AG10803 (cell line): Measurements from ENCODE around the gene GAL3ST2.
"Not testable (repeated sequence)": the region's sequence is repeated elsewhere in the genome, so short reads cannot be mapped to it uniquely, and the experiment has no call there.

ENCODE experiments used
- DNase-seq: peaks from one replicate; pipeline ENCODE4 v3.0.0; 2010; ENCODE audit warnings: low read depth
- H3K4me3 ChIP-seq: 2 replicates; pipeline ENCODE4 v1.5.1; 2011; ENCODE audit warnings: mild to moderate bottlenecking, low read length, control low read depth
- TF ChIP-seq, protein P1 (sequence below): conservative IDR thresholded peaks from 2 replicates; pipeline ENCODE4 v1.5.1; 2011; ENCODE audit warnings: mild to moderate bottlenecking, low read length, control low read depth, inconsistent platforms

GAL3ST2 gene

DNA sequence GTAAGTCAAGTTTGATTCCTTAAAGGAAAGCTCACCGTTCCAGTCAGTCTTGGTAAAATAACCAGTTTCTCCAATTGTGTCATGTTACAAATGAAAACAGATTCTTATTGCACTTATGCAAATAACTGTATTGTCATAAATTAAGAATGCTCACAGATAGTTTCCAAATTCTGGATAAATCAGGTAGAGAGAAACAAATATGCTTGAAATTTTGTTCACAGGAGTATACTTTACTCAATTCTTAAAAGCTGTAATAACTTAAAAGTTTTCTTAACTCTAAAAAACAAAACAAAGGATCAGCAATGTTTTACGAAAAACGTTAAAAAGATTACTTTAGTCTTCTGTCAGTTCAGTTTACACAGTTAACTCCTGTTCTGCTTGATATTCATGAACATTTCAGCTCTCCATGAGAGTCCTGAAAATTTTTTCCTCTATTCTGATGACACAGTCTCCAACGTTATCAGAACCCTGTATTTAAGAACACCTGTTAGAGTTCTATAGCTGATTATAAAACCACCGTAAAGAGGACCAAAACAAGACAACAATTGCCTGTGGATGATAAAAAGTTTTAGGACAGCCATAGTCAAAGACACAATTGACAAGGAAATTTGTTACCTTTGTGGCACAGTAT lies 4.4 kb downstream of the GAL3ST2 start:
- no peak for DNase-seq
- TF ChIP-seq, protein P1, sequence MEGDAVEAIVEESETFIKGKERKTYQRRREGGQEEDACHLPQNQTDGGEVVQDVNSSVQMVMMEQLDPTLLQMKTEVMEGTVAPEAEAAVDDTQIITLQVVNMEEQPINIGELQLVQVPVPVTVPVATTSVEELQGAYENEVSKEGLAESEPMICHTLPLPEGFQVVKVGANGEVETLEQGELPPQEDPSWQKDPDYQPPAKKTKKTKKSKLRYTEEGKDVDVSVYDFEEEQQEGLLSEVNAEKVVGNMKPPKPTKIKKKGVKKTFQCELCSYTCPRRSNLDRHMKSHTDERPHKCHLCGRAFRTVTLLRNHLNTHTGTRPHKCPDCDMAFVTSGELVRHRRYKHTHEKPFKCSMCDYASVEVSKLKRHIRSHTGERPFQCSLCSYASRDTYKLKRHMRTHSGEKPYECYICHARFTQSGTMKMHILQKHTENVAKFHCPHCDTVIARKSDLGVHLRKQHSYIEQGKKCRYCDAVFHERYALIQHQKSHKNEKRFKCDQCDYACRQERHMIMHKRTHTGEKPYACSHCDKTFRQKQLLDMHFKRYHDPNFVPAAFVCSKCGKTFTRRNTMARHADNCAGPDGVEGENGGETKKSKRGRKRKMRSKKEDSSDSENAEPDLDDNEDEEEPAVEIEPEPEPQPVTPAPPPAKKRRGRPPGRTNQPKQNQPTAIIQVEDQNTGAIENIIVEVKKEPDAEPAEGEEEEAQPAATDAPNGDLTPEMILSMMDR: no peak
- H3K4me3 ChIP-seq: no peak overlapping the region

DNA sequence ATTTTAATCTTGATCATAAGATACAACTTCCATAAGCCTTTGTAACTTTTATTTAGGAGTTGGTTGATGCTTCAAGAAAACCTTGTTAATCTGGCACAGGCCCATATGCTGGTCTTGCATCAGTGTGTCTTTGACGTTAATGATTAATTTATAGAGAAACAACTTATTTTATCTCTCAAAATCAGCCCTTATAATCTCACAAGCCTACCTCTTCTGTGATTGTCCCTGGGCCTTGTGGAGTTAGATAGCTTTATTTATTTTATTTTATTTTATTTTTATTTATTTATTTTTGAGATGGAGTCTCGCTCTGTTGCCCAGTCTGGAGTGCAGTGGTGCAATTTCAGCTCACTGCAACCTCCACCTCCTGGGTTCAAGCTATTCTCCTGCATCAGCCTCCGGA lies 5.4 kb downstream of the GAL3ST2 start:
- DNase-seq, H3K4me3 ChIP-seq: not testable (repeated sequence)

- no peak overlapping the region for H3K4me3 ChIP-seq
- TF ChIP-seq, protein P1: no peak
- DNase-seq: no peak
Measured at GRCh38 chr2:241788135-241788534, 11.5 kb downstream of the GAL3ST2 start.

- no peak overlapping the region for H3K4me3 ChIP-seq
- DNase-seq: no peak
- TF ChIP-seq, protein P1: no peak
Measured at GRCh38 chr2:241788572-241788971, 11.9 kb downstream of the GAL3ST2 start.

DNA sequence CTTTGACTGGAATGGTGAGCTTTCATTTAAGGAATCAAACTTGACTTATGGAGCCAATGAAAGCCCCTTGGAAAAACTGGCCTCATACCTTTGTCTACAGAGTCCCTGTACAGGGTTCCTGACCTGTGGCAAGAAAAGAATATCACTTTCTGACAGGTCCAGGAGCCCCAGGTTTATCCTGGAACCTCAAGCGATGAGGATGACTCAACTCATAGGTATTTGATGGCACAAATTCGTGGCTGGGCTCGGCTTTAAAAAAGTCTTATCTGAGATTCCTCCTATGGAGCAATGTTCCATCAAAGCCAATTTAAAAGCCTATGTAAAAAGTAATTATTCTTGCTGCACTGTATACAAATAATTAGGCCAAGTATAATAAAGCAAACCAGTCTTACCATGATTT lies 14.8 kb downstream of the GAL3ST2 start:
- not testable (repeated sequence) for DNase-seq, H3K4me3 ChIP-seq

GRCh38 chr2:241793385-241793784 lies 16.8 kb downstream of the GAL3ST2 start:
- DNase-seq: no peak
- no peak overlapping the region for H3K4me3 ChIP-seq
- TF ChIP-seq, protein P1: no peak

- no peak overlapping the region for H3K4me3 ChIP-seq
- no peak for DNase-seq
- TF ChIP-seq, protein P1: no peak
Measured at GRCh38 chr2:241794250-241794823, 17.7 kb downstream of the GAL3ST2 start.

GRCh38 chr2:241795021-241795999 lies 18.7 kb downstream of the GAL3ST2 start:
- TF ChIP-seq, protein P1: no peak
- no peak for DNase-seq
- no peak overlapping the region for H3K4me3 ChIP-seq
